ENCODE data around the gene SLC37A1.

Gene SLC37A1

DNA sequence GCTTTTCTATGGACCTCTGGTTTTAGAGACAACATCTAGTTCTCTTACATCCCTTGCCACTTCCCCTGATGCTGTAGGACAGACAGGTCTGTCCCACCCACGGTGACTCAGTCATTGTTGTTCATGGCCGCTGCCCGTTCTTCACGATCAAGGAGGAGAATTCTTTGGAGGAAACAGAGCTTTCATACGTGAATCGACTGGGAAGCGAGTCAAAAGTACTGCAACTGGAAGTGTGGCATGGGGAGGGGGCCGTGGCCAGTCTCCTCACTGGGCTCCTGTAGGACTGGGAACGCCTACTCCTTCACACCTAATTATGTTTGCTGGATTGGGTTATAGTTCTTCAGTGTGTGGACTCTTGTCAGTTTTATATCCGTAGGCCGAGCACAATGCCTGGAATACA is 4.4 kb upstream of the SLC37A1 start:
- Histone ChIP-seq H3K4me3 (replicated peaks; ENCODE audit: low read depth, low read length) (no peak overlapping the region), H3K36me3 (ENCODE audit: control insufficient read depth, insufficient read depth, low read length) (no peaks in the 10 kb centered on the region), H3K27me3 (replicated peaks; ENCODE audit: control insufficient read depth, insufficient read depth, low read length) (no peaks in the 10 kb centered on the region)
- DNase-seq (ENCODE audit: extremely low read depth, insufficient read length): no peak
- TF ChIP-seq, protein P1, sequence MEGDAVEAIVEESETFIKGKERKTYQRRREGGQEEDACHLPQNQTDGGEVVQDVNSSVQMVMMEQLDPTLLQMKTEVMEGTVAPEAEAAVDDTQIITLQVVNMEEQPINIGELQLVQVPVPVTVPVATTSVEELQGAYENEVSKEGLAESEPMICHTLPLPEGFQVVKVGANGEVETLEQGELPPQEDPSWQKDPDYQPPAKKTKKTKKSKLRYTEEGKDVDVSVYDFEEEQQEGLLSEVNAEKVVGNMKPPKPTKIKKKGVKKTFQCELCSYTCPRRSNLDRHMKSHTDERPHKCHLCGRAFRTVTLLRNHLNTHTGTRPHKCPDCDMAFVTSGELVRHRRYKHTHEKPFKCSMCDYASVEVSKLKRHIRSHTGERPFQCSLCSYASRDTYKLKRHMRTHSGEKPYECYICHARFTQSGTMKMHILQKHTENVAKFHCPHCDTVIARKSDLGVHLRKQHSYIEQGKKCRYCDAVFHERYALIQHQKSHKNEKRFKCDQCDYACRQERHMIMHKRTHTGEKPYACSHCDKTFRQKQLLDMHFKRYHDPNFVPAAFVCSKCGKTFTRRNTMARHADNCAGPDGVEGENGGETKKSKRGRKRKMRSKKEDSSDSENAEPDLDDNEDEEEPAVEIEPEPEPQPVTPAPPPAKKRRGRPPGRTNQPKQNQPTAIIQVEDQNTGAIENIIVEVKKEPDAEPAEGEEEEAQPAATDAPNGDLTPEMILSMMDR (IDR thresholded peaks at IDR 0.05; ENCODE audit: insufficient read depth, low read length, poor library complexity, severe bottlenecking): no peak

DNA sequence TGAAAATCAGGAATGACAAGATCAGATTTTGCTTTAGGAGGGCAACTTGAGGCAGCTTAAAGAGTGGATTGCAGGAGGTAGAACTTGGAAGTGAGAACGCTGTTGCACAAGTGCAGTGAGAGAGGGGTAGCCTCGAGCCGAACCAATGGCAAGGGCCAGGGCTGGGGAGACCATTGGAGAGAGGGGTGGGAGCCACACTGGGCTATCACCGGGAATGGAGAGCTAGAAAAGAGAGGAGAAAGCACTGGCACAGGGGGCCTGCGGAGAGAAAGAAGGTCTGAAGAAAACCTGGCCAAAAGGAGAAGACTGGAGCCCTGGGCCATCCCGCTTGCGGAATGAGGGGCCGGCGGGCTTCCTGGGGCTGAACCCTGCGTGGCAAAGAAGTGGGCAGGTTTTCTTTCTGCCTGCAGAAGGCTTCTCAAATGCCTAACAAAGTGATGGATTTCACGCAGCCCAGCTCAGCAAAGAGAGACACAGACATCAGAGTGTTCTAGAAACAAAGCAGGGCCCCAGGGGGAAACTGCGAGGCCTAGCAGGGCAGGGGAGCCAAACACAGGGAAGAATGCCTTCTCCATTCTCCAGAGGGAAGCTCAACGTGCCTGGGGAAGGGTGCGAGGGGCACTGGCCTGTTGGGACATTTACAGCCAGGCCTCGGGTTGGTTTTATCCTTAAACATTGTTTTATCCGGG is 1.2 kb upstream of the SLC37A1 start:
- no peaks in the 10 kb centered on the region for H3K27me3 ChIP-seq (replicated peaks; ENCODE audit: control insufficient read depth, insufficient read depth, low read length)
- no peaks in the 10 kb centered on the region for H3K36me3 ChIP-seq (ENCODE audit: control insufficient read depth, insufficient read depth, low read length)
- TF ChIP-seq, protein P1 (IDR thresholded peaks at IDR 0.05; ENCODE audit: insufficient read depth, low read length, poor library complexity, severe bottlenecking): no peak
- H3K4me3 ChIP-seq (replicated peaks; ENCODE audit: low read depth, low read length): no peak overlapping the region
- no peak for DNase-seq (ENCODE audit: extremely low read depth, insufficient read length)

DNA sequence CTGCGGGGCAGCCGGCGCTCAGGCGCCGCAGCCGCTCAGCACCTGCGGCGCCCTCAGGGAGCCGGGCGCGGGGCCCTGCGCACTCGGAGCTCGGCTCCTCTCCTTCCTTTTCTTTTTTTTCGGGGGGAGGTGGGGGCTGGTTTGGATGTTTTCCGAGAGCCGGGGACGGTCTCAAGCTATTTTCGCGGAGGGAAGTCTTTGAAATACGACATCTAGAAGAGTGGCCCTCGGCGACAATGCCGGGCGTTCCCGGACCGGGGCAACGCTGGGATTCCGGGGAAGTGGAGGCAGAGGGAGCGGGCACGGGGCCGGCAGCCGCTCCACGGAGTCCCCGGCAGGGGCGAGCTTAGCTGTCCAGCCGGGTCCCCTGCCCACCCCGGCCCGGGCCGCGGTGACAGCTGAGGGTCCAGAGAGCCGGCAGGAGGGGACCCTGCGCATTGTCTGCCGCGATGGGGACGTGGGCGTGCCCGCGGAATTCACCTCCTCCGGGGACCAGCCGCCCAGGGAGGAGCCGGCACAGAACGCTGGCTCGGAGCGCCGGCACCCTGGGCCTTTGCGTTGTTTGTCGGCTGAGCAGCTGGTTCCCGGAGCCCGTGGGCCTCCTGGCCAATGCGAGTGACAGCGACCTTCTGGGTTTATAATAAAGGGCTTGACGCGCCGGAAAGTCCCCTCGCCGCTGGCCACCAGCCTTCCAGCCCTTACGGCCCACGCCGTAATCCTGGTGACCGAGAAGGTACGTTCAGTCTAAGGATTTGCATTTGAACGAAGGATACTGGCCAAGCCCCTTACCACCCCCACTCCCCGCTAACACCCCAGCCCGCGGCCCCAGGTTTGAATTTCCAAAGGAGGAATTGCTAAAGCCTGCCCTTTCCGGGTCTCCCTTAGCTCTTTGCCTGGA is 582 bp downstream of the SLC37A1 start:
- TF ChIP-seq, protein P1 (IDR thresholded peaks at IDR 0.05; ENCODE audit: insufficient read depth, low read length, poor library complexity, severe bottlenecking): no peak
- peak; percentile 69 for DNase-seq (ENCODE audit: extremely low read depth, insufficient read length)
- no peaks in the 10 kb centered on the region for H3K27me3 ChIP-seq (replicated peaks; ENCODE audit: control insufficient read depth, insufficient read depth, low read length)
- H3K4me3 ChIP-seq (replicated peaks; ENCODE audit: low read depth, low read length): peak overlapping the region; percentile 84
- H3K36me3 ChIP-seq (ENCODE audit: control insufficient read depth, insufficient read depth, low read length): peaks cover 4% of the 10 kb centered on the region; the same call in 1 of the 2 replicates

DNA sequence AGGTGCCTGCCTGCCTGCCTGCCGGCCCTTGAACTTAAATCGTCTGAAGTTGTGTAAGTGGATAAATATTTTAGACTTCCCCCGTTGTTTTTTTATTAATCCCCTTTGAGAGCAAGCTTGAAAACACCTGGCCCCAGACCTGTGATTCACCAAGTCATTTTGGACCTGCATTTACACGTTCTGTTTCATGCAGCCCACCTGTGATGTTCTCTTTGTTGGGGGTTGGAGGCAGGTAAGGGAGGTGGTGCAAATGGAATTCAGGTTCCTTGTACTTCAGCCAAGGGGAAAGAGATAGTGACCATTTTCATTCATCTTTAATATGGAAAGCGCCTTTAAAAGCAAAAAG is 1.2 kb downstream of the SLC37A1 start:
- Histone ChIP-seq H3K27me3 (replicated peaks; ENCODE audit: control insufficient read depth, insufficient read depth, low read length) (no peaks in the 10 kb centered on the region), H3K4me3 (replicated peaks; ENCODE audit: low read depth, low read length) (peak overlapping the region; percentile 84), H3K36me3 (ENCODE audit: control insufficient read depth, insufficient read depth, low read length) (peaks cover 6% of the 10 kb centered on the region; the same call in 1 of the 2 replicates)
- TF ChIP-seq, protein P1 (IDR thresholded peaks at IDR 0.05; ENCODE audit: insufficient read depth, low read length, poor library complexity, severe bottlenecking): no peak
- no peak for DNase-seq (ENCODE audit: extremely low read depth, insufficient read length)

DNA sequence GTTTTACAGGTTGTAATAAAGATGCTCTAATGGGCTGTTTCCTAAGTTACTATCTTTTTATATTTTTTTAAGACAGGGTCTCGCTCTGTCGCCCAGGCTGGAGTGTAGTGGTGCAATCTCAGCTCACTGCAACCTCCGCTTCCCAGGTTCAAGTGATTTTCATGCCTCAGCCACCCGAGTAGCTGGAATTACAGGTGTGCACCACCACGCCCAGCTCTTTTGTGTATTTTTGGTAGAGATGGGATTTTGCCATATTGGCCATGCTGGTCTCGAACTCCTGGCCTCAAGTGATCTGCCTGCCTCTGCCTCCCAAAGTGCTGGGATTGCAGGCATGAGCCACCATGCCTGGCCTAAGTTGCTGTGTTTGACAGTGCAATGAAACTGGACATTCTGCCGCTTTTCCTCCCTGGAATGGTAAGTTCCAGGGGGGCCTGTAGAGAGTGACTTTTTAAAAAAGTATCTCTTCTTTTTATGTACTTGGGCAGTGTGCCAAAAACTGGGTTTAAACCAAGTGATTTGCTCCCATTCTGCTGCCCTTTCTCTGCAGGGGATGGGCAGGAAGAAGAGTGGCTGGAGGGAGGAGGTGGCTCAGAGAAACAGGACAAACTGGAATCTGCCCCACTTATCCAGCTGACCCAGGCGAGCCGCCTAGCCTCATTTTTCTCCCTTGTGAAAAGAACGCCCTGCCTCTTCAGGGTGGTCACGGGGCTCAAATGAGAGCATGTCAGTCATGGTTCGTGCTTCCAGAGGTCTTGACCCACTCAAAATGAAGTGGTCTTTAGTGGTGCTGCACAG is 2.3 kb downstream of the SLC37A1 start:
- peak overlapping the region; percentile 84 for H3K4me3 ChIP-seq (replicated peaks; ENCODE audit: low read depth, low read length)
- DNase-seq (ENCODE audit: extremely low read depth, insufficient read length): no peak
- no peaks in the 10 kb centered on the region for H3K27me3 ChIP-seq (replicated peaks; ENCODE audit: control insufficient read depth, insufficient read depth, low read length)
- H3K36me3 ChIP-seq (ENCODE audit: control insufficient read depth, insufficient read depth, low read length): peaks cover 8% of the 10 kb centered on the region
- TF ChIP-seq, protein P1 (IDR thresholded peaks at IDR 0.05; ENCODE audit: insufficient read depth, low read length, poor library complexity, severe bottlenecking): no peak

Data from GM06990 (cell line).